G401 (cell line): ENCODE data around the gene CSF3R. TPM values are rescaled to one million over a fixed set of nuclear protein-coding genes. Genes with fewer than 3 reads are reported as not detected.

ENCODE experiments used
- DNase-seq: peaks from one replicate; pipeline ENCODE4 v3.0.0-alpha.2; 2015; ENCODE audit warnings: low spot score
- in situ Hi-C: cut with HindIII; loops from 2 replicates; pipeline ENCODE4 v1.10.0; 2016; ENCODE audit warnings: low sequenced_read_pairs, mixed read lengths
- total RNA-seq: library from RNA; depleted of rRNA; stranded (reverse); fragments of >200 nt; shearing (Covaris generic); gene quantifications from 2 replicates; pipeline ENCODE4 v1.2.3, GENCODE V29; 2014

Gene CSF3R
- total RNA-seq, 1 experiment from 2014 or later, result not detected

DNA sequence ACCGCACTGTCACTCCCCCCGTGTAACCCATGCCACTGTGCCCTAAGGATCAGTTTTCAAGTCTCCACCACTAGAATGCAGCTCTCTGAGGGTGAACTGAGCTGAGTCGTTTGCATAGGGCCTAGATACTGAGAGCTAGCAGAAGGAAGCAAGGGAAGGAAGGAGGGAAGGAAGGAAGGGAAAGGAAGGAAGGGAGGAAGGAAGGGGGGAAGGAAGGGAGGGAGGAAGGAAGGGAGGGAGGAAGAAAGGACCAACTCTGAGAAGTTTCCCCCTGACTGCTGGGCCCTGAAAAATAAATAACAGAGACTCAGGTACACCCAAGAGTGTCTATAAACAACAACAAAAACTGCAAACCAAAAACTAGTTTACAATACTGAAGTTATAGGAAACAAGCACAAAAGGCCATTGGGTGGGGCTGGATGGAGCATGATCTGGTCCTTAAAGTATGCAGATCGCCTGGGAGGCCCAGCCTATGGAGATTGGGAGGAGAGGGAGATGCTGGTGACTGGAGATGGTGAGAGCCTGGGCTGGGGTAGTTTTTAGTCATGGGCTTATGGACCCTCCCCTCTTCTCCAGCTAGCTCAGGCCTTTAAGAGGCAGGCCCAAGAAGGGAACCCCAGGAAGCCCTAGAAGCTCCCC lies 16.9 kb downstream of the CSF3R start:
- in situ Hi-C loops, result no loop called here
- DNase-seq, result no peak

DNA sequence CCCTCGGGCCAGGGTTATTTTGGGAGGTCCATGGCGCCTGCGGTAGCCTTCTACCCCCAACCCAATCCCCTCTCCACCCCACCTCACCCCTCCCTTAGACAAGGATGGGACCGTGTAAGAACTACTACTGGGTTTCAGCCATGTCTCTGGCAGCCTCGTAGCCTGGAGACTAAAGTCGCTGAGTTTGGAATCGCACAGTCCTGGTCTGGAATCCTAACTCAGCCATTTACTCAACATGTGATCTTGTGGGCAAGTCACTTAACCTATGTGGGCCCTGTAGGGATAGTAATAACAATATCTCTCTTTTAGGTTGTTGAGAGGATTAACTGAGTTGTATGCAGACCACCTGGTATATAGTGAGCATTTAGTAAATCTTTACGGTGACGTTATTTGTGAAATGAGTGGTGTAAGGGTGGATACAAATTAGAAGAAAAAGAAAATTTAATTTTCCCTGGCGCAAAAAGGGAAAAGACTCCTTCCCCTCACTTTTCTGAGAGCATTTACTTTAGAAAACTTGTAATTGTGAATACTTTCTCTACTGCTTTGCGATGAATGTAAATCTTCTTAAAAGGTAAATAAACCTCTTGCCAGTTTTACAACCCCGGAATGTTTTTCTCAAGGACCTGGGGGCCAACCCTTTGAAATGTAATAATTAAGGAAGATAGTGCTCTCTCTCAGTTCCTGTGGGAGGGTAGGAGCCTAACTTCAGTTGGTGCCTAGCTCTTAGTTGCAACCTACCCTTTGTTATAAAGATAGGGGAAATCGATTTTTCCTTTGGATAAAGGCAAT lies 17.9 kb downstream of the CSF3R start:
- in situ Hi-C loops, result no loop called here
- no peak for DNase-seq

DNA sequence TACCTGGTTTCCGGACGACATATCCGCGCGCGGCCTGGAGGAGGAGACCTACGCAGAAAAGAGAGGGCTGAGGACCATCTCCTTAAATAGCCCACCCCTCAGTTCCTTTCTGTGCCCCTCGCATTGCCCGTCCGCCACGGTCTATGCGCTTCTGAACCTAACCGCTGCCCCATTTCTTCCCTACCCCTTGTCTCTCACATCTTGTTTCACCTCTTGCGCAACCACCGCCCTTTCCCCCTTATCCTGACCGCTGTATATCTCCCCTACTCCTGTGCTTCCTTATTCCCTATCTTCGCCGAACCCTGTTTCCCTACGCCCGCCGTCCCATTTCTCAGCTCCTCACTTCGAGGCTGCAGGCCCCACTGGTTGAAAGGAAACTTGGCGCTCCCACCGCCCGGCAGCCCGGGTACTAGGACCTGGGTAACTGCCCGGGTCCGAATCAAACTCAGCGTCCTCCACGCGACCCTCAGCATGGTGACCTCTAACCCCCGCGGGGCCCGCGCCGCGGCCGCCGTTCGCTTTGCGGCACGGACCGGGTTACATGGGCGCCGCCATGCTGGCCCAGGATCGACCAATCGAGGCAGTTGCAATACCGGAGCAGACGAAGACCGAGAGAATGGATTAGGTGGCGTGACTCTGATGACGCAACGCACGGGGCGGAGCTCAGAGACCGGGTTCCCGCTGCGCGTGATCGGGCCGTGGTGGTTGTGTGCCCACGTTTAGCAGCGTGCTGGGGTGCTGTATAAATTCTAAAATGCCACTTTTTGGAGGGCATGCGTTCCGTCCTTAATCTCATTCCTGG lies 18.7 kb downstream of the CSF3R start, which contains the start of gene MRPS15:
MRPS15 (minus strand) TSS at position 582 of the 802 bp plus-strand sequence; CDS start at position 473, 109 bp downstream.
- in situ Hi-C loops, result no loop called here
- DNase-seq, result peak; percentile 97

GRCh38 chr1:36463463-36463802 lies 19.3 kb downstream of the CSF3R start:
- no peak for DNase-seq
- in situ Hi-C loops, result no loop called here

DNA sequence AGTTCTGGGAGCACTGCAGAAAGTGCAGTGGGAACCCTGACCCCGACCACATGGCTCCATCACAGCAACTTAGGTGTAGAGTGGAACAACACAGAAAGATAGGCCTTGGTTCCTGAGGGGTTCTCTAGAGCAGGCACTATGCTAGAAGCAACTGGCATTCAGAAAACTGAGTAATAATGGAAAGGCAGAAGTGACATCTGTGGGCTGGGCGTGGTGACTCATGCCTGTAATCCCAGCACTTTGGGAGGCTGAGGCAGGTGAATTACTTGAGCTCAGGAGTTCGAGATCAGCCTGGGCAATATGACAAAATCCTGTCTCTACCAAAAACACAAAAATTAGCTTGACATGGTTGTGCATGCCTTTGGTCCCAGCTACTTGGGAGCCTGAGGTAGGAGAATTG lies 23.8 kb downstream of the CSF3R start:
- in situ Hi-C loops, result no loop called here
- DNase-seq, result no peak

DNA sequence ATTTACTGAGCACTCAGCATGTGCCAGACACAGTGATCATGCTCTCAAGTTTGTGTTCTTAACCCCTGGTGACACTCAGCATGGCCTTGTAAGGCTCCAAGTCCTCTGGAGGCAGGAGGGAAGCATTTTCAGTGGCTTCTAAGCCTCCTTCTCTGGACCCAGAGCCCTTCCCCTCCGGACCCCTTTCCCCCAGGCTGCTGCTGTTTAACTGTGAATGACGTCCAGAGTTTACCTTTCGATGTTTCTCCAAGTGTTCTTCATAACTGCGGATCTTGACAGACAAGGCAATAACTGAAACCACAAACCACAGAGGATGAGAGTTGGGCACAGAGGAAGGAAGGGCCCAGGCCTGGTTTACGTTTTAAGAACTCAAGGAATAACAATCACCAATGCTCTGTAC lies 25.0 kb downstream of the CSF3R start:
- in situ Hi-C loops, result no loop called here
- DNase-seq, result no peak

DNA sequence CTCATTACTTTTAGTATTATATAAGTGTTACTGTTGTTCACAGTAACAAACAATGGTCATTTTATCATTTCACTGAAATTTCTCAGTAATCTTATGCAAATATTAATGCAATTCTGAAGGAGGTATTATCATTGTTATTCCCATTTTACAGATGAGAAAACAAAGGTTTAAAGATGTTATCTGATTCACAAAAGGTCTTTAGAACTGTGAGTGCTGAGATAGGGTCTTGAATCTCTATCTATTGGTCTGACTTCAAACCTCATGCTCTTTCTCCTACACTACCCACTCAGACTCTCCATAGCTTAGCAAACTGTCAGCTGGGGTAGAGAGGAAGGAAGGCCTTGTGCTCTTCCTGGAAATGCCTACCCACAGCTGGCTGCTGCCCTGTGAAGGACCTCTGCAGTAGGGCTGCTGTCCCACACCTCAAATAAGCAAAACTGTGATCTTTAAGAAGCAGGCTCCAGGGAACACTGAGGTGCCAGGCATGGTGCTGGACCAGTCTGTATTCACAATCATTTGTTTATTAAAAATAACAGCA lies 26.3 kb downstream of the CSF3R start:
- in situ Hi-C loops, result no loop called here
- DNase-seq, result no peak

- no peak for DNase-seq
- in situ Hi-C loops, result no loop called here
These were observed 27.3 kb downstream of the CSF3R start for GRCh38 chr1:36455386-36455785.

DNA sequence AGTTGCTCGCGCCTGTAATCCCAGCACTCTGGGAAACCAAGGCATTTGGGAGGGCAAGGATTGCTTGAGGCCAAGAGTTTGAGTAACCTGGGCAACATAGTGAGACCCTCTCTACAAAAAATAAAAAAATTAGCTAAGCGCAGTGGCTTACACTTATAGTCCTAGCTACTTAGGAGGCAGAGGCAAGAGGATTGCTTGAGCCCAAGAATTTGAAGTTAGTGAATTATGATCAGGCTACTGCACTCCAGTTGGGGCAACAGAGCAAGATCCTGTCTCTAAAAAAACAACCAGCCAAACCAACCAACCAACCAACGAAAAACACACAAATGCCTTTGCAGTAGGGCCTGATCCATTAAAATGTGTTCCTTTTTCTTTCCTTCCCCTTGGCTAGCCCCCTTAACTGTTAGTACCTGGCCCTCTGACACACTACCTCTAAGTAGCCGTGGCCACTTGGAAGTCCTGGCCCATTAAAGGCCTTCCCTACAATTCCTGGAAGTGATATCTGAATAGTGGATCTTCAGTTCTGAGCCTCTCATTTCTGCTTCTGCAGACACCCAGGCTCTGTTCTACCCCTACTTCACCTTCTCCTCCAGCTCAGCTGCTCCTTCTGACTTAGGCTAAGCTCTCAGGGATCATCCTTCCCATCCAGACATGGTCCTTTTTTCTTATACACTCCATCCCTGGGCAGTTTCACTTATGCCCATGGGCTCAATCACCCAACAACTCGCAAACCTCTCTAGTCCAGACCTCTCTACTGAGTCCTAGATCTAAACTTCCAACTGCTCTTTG lies 28.9 kb downstream of the CSF3R start:
- DNase-seq, result no peak

DNA sequence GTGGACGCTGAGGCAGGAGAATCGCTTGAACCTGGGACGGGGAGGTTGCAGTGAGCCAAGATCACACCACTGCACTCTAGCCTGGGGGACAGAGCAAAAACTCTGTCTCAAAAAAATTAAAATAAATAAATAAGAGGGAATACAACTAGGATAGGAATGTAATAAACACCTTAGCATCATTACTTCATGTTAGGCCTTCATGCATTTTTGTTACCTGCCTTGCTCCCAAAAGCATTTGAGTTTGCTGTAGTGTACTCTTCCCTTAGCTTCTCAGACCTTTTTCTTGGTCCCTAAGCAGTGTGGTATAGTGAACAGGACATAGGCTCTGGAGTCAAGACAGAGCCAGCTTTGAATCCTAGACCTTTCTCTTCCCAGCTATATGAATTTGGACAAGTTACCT lies 29.7 kb downstream of the CSF3R start:
- DNase-seq, result no peak
- in situ Hi-C loops, result no loop called here

More for the DNA sequence above, 28.9 kb downstream of the CSF3R start:
- in situ Hi-C loops, result no loop called here

GRCh38 chr1:36450919-36451305 lies 31.8 kb downstream of the CSF3R start:
- DNase-seq, result no peak

DNA sequence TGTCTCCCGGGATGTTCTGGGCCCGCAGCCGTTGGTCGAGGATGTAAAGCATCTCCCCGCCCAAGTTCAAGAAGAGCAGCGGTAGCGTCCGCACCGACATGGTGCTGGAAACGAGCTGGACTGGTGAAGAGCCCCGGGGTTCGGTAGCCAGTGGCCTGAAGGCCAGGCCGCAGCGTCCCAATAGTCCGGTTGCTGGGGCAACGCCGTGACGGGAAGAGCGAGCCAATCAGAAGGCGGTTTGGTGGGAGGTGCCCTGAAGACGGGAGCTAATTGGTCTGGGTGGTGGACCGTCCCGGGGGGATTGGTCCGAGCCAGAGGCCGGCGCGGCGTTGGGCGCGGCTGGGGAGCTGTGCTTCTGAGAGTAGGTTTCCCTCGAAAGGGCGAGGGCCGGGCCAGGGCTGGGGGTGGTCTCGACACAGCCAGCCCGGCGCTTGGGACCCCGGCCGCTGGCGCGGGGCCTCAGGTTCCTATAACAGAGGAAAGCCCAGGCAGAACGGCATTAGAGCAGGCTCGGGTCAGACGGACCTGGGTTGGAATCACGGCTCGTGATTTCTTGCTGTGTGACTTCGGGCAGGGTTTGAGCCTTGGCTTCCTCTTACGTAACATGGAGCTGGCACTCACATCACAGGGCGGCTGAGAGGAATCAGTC lies 32.3 kb downstream of the CSF3R start, which contains the start of gene OSCP1:
OSCP1 (minus strand) TSS at position 182 of the 649 bp plus-strand sequence; CDS start at position 100, 82 bp downstream.
- in situ Hi-C loops, result no loop called here
- DNase-seq, result peak; percentile 95

More at GRCh38 chr1:36450919-36451305, 31.8 kb downstream of the CSF3R start:
- in situ Hi-C loops, result no loop called here

GRCh38 chr1:36448530-36449056 lies 34.1 kb downstream of the CSF3R start:
- in situ Hi-C loops, result no loop called here
- DNase-seq, result no peak

DNA sequence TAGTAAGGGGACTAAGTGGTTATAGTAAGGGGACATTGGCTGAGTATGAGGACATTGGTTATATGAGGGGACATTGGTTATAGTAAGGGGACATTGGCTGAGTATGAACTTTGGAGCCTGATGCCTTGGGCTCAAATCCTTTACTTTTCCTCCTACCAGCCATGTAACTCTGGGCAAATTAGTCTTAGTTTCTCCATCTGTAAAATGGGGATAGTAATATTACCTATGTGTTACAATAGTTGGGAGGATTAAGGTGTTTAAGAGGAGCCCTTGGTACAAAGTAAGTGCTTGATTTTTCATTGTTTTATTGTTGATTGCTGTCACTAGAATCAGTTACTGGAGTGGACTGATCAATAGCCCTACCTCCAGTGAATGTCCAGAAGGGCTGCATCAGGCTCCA lies 35.3 kb downstream of the CSF3R start:
- DNase-seq, result no peak
- in situ Hi-C loops, result no loop called here

GRCh38 chr1:36446746-36447145 lies 36.0 kb downstream of the CSF3R start:
- in situ Hi-C loops, result no loop called here
- DNase-seq, result no peak

- in situ Hi-C loops, result no loop called here
- DNase-seq, result no peak
These were observed 36.4 kb downstream of the CSF3R start for GRCh38 chr1:36446271-36446670.

DNA sequence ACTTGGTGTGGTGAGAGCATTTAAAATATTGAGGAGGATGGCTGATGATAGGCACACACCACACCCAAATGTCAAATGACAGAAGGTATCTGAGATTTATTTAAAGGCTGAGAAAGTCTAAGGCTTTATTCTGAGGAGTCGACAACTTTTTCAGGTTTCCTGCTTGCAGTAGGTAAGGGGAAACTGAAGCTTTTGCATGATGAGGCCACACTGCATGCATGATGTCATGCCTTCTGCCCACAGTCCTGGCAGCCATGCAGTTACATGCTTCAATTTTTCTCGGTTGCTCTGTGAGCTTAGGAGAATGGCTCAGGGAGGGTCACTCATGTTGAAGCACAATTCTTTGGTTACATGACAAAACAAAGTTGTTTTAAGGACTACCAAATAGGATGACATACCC lies 39.4 kb downstream of the CSF3R start:
- in situ Hi-C loops, result no loop called here
- DNase-seq, result no peak

DNA sequence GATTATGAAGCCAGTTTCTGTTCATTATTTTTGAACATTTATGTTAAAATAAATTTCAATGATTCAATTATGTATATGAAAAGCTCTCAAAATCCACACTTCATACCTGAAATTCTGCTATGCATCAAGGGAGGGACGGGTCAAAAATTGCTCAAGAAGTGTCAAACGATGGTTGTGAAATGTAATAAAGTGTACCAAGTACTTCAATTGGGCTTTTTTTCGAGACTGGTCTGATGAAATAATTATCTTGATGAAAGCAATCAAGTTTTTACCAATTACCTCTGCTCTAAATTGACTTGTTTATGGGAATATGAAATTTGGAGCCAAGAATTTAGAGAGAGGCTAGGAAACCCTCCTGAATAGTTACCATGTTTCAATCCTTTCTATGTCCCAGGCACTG lies 40.4 kb downstream of the CSF3R start:
- no peak for DNase-seq
- in situ Hi-C loops, result no loop called here
